LNCAP (cell line): Measurements from ENCODE around the gene CNR1.

ENCODE experiments used
- CTCF ChIP-seq: fragments of 450-650 bp; IDR thresholded peaks from 2 replicates; pipeline ENCODE4 v1.5.1; 2017; ENCODE audit warnings: mild to moderate bottlenecking

CNR1 gene

GRCh38 chr6:88164061-88164460 lies 2.1 kb downstream of the CNR1 start:
- no peak for TF ChIP-seq CTCF

GRCh38 chr6:88163616-88164015 lies 2.5 kb downstream of the CNR1 start:
- TF ChIP-seq CTCF = no peak

GRCh38 chr6:88161940-88162339 lies 4.2 kb downstream of the CNR1 start:
- no peak for TF ChIP-seq CTCF

GRCh38 chr6:88157106-88157505 lies 9.0 kb downstream of the CNR1 start:
- no peak for TF ChIP-seq CTCF

GRCh38 chr6:88145298-88145963 lies 20.7 kb downstream of the CNR1 start:
- TF ChIP-seq CTCF = no peak

- no peak for TF ChIP-seq CTCF
These were observed 21.4 kb downstream of the CNR1 start for GRCh38 chr6:88144637-88145297.

- no peak for TF ChIP-seq CTCF
These were observed 22.6 kb downstream of the CNR1 start for GRCh38 chr6:88143421-88144157.
